HG02642 (cell line): ENCODE data around the gene PNMA8A.

Source experiments
- ATAC-seq: cut with Tn5 transposase; IDR thresholded peaks from one replicate; pipeline ENCODE4 v1.9.1; 2021; ENCODE audit warnings: mild to moderate bottlenecking; ENCODE audit not compliant: unreplicated experiment, poor library complexity

PNMA8A gene

DNA sequence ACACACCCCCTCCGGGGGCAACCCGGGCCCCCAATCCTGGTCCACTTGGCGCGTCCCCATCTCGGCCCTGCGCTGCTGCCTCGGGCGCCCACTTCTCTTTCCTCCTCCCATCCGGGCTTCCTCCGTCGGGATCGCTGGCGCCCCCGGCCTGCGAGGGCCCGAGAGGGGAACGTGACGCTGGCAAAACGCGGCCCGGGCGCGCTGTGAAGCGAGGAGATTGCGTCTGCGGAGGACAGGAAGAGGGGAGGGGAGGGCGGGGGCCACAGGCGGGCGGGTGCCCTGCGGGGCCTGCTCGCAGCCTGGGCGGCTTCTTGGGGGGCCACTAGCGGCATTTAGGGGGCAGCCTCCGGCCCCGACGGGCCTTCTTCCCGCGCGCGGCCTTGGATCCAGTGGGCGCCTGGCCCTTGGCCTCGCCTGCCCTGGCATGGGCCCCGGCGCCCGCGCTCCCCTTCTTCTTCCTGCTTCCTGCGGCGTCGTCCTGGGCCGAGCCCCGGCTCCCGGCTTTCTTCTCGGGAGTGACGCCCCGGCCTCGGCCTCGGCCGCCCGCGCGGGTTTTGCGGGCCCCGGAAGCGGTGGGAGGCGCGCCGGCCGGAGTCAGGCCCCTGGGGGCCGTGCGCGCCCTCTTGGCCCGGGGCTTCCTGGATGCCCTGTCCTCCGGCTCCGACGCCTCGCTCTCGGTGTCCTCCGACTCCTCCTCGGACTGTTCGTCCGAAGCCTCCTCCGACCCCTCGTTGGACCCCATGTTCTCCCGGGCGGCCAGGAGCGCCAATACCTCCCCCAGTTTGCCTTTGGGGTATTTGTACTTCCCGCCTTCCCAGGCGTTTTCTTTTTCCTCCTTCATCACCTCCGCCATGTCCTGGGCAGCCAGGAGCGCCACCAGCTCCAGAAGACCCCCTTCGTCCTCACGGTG lies 22.1 kb upstream of the PNMA8A start:
- no peak for ATAC-seq

DNA sequence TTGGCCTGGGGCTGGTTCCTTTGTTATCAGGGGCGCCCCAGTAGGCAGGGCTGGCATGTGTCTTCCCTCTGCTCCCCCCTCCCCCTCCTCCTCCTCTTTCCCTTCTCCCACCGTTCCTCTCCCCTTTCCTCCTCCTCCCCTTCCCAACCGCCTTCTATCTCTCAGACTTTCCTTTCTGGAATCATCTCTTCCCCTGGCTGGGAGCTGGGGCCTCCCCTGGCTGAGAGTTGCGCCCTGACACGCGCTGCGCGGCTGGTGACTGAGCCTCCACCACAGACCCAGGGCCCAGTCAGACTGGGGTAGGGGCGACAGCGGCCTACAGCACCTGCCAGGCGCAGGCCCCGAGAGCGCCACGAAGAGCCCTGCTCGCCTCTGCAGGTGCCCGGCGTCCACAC lies 21.5 kb upstream of the PNMA8A start:
- ATAC-seq = no peak

DNA sequence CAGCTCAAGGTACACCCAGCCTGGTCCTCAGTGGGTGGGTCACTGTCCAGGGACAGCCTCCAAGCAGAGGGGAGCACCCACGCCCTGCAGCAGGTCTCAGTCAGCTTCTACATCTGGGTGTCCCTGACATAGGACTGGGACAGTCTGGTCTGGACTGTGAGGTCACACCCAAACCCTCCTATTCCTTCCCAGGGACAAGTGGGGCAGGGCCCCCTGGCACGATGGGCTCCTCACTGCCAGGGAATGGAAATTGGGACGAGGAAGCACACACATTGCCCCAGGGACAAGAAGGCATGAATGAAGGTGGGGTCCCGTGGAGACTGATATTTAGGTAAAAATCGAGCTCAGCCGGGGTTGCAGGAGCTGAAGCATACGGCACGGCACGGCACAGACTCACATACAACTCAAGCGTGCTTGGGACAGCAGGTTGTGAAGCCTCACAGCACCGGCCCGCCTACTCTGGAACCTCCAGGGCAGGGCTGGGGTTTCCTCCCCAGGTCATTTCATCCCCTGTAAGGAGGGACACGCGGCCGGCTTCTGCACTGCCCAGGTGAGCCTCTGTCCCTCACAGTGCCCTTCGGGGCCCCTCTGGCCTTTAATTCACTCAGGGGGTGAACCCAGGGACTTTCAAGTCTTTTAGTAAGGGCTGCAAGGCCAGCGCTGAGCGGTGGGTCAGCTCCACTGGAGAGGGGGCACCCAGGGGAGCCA lies 20.8 kb upstream of the PNMA8A start:
- ATAC-seq = no peak

DNA sequence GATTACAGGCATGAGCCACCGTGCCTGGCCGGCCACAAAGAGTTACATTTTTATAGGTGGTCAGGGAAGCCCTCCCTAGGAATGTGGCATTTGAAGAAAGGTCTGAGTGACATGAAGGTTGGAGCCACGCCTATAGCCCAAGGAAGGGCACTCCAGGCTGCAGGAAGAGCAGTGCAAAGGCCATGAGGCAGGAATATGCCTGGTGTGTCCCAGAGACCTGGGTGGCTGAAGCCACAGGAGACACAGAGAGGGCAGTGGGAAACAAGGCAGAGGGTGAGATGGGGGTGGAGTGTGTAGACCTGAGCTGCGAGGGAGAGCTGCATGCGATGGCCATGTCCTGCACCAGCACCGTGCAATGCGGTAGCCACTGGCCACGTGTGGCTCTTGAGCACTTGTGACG lies 19.4 kb upstream of the PNMA8A start:
- ATAC-seq = no peak

- no peak for ATAC-seq
These were observed 18.3 kb upstream of the PNMA8A start for GRCh38 chr19:46489445-46490272.

DNA sequence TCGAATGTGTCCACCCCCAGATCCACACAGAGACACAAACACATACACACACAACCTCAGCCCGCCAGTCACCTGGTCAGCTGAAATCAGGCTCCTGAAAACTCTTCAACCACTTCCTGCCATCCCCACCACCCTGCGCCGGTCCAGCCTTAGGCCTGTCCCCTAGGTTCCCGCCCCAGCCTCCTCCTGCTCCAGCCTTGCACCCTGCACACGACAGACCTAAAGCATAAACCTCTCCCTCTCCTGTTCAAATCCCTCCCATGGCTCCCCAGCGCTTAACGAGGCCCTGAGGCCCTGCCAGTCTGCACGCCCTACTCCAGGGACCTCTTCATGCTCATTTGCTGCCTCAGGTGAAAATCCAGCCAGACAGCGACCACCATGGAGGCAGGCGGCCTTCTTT lies 17.2 kb upstream of the PNMA8A start:
- no peak for ATAC-seq

DNA sequence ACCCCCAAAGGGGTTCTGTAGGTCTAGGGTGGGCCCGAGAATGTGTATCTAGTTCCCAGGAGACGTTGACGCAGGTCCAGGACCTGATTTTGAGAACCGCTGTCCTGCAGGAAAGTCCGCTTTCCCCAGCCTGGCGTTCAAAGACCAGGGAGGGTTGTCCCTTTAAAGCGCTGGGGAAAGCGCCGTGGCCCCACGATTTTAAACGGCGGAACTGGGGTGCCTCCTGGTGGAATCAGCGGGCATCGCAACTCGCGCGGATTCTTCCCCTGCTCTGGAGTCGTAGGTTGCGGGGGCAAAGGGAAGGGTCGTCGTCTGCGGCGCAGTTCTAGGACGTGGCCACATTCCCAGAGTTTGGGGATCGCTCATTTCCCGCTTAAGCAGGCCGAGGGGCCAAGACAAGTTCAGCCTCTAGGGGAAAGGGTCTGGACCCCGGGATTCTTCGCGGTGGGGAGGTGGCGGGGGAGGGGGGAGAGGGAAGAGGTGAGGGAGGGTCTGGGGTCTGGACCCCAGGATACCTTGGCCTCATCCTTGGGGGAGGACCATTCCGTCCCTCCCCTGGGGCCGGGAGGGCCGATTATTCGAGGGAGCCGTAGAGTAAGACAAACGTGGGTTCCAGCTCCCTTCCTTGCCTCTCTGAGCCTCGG lies 16.6 kb upstream of the PNMA8A start:
- ATAC-seq = no peak

GRCh38 chr19:46487178-46487801 lies 15.9 kb upstream of the PNMA8A start:
- ATAC-seq = no peak

DNA sequence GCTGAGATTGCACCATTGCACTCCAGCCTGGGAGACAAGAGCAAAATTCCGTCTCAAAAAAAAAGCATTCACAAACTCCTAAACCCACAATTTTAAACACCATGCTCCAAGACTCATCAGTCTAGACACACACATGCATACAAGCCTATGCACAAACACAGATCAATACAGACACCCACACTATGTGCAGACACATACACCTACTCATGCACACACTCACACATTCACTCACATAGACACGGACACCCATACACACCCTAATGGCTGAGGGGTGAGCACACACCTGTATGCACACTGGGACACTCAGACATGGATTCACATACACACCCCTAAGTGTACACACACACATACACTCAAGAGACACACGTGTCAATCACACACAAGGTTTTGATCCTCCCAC lies 15.0 kb upstream of the PNMA8A start:
- ATAC-seq = no peak

GRCh38 chr19:46484656-46485055 lies 13.3 kb upstream of the PNMA8A start:
- no peak for ATAC-seq

DNA sequence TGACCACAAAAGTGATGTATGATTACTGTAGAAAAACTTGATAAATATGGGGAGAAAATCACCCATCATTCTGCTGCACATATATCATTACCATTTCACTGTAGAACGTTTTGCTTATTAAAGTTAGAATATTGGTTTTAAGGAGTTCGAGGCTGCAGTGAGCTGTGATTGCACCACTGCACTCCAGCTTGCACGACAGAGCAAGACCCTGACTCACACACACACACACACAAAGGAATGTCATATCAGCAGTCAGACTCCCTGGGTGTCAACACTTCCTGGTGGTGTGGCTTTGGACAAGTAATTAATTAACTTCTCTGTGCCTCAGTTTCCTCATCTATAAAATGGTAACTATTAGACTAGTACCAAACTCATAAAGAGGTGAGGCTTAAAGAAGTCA lies 11.3 kb upstream of the PNMA8A start:
- ATAC-seq = no peak

- no peak for ATAC-seq
These were observed 10.6 kb upstream of the PNMA8A start for GRCh38 chr19:46481947-46482346.

- no peak for ATAC-seq
These were observed 10.0 kb upstream of the PNMA8A start for GRCh38 chr19:46481223-46481848.

- no peak for ATAC-seq
These were observed 9.1 kb upstream of the PNMA8A start for GRCh38 chr19:46480415-46480814.

GRCh38 chr19:46478356-46478986 lies 7.1 kb upstream of the PNMA8A start:
- ATAC-seq = no peak

GRCh38 chr19:46475986-46476385 lies 4.6 kb upstream of the PNMA8A start:
- ATAC-seq = no peak

DNA sequence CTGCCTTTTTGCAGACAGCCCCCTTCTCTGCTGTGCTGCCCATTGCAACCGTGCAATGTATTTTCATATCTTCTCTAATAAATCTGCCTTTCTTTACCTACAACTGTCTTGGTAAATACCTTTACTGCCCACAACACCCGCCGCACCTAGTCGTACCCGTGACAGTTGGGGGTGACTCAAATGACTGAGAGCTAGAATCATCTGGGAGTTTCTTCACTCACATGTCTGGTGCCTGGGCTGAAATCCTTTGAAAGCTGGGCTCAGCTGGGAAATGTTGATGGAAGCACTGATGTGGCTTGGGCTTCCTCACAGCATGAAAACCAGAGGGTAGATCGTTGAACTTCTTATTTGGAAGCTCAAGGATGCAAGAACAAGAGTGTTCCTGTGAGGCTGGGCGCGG lies 2.8 kb upstream of the PNMA8A start:
- no peak for ATAC-seq

- no peak for ATAC-seq
These were observed 1.2 kb upstream of the PNMA8A start for GRCh38 chr19:46472592-46472991.
